ENCODE data around the gene MAP1LC3B.

MAP1LC3B gene

DNA sequence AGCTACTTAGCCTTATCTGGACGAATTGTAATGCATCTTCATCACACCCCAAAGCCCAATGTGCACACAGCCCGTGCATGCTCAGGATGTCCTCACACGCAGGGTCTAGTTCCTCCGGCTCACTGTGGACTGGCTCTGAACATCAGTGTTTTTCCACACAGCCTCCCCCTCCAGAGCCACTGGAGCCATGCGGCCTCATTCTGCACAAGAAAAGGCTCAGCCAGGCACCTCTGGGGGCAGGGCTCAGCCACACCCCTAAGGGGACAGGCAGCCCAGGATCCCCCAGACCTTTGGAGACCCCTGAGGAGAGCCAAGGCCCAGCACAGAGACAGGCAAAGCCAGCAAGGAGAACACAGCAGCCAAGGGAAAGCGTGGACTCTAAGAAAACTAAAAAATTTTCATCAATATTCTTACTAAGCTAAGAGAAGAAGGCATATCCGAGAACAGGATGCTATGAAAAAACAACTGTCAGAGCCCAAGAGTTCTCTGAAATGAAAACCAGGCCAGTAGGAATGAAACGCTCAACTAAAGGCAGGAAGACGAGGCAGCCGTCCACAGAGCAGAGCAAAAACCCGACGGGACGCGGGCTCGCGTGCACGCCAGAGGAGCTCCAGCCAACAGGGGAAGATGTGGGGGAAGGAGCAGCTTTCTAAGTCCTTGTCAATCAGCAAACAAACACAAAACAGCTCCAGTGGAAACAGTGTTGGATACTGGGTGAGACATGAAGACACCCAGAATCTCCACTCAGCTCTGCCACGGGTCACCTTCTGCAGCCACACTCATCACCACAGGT is 34.5 kb downstream of the MAP1LC3B start:
- DNase-seq (ENCODE audit: extremely low spot score): no peak
- POLR2A ChIA-PET: no interaction called here
- CTCF ChIA-PET: interaction anchor here (0.6 kb wide), 1 partner anchor 962 kb away, joined by 4 read pairs; no protein-coding TSS in a partner anchor
- TF ChIP-seq SP1 (IDR thresholded peaks at IDR 0.05): no peak
- TF ChIP-seq ELF4 (IDR thresholded peaks at IDR 0.05): no peak
- TF ChIP-seq CTBP1 (IDR thresholded peaks at IDR 0.05; ENCODE audit: borderline replicate concordance): no peak
- no peak for TF ChIP-seq ARNT (IDR thresholded peaks at IDR 0.05)
- TF ChIP-seq TARDBP (IDR thresholded peaks at IDR 0.05): no peak
- no peak for TF ChIP-seq SUZ12 (IDR thresholded peaks at IDR 0.05)
- no peak for TF ChIP-seq LEF1 (IDR thresholded peaks at IDR 0.05; ENCODE audit: borderline replicate concordance)
- no peak for TF ChIP-seq L3MBTL2 (conservative IDR thresholded peaks at IDR 0.05)
- no peak for TF ChIP-seq FOXA1 (IDR thresholded peaks at IDR 0.05)
- TF ChIP-seq NFRKB (IDR thresholded peaks at IDR 0.05): no peak
- TF ChIP-seq, protein P1, sequence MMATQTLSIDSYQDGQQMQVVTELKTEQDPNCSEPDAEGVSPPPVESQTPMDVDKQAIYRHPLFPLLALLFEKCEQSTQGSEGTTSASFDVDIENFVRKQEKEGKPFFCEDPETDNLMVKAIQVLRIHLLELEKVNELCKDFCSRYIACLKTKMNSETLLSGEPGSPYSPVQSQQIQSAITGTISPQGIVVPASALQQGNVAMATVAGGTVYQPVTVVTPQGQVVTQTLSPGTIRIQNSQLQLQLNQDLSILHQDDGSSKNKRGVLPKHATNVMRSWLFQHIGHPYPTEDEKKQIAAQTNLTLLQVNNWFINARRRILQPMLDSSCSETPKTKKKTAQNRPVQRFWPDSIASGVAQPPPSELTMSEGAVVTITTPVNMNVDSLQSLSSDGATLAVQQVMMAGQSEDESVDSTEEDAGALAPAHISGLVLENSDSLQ (IDR thresholded peaks at IDR 0.05): no peak
- TF ChIP-seq FOXK2 (IDR thresholded peaks at IDR 0.05): no peak
- TF ChIP-seq ZNF384 (IDR thresholded peaks at IDR 0.05): no peak
- TF ChIP-seq HDGF (IDR thresholded peaks at IDR 0.05; ENCODE audit: borderline replicate concordance): no peak
- no peak for TF ChIP-seq BHLHE40 (IDR thresholded peaks at IDR 0.05; ENCODE audit: borderline replicate concordance)
- no peak for TF ChIP-seq FOXM1 (IDR thresholded peaks at IDR 0.05; ENCODE audit: borderline replicate concordance)

DNA sequence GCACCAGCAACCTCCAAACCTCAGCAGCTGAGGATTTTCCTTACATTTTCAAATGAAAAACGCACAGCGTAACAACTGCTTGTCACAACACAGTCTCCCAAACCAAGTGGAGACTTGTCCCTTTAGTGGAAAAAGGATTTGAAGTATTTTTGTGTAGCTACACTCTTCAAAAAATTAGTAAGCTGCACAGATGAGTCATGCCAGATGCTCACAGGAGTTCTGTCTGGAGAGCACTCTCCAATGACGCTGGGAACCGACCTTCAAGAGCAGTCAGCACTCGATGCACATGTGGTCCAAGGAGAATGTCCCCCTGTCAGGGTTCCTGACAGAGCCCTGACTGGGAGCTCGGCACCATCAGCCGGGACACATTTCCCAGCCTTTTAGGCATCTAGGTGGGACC is 39.8 kb downstream of the MAP1LC3B start:
- TF ChIP-seq BHLHE40 (IDR thresholded peaks at IDR 0.05; ENCODE audit: borderline replicate concordance) (no peak), LEF1 (IDR thresholded peaks at IDR 0.05; ENCODE audit: borderline replicate concordance) (no peak), FOXA1 (IDR thresholded peaks at IDR 0.05) (no peak), SP1 (IDR thresholded peaks at IDR 0.05) (no peak), ELF4 (IDR thresholded peaks at IDR 0.05) (no peak), FOXM1 (IDR thresholded peaks at IDR 0.05; ENCODE audit: borderline replicate concordance) (no peak), CTBP1 (IDR thresholded peaks at IDR 0.05; ENCODE audit: borderline replicate concordance) (no peak), FOXK2 (IDR thresholded peaks at IDR 0.05) (no peak), L3MBTL2 (conservative IDR thresholded peaks at IDR 0.05) (no peak), SUZ12 (IDR thresholded peaks at IDR 0.05) (no peak), NFRKB (IDR thresholded peaks at IDR 0.05) (no peak), ZNF384 (IDR thresholded peaks at IDR 0.05) (no peak), HDGF (IDR thresholded peaks at IDR 0.05; ENCODE audit: borderline replicate concordance) (no peak), ARNT (IDR thresholded peaks at IDR 0.05) (no peak), TARDBP (IDR thresholded peaks at IDR 0.05) (no peak)
- TF ChIP-seq, protein P1 (IDR thresholded peaks at IDR 0.05): no peak
- POLR2A ChIA-PET: no interaction called here
- CTCF ChIA-PET: no interaction called here
- DNase-seq (ENCODE audit: extremely low spot score): no peak

DNA sequence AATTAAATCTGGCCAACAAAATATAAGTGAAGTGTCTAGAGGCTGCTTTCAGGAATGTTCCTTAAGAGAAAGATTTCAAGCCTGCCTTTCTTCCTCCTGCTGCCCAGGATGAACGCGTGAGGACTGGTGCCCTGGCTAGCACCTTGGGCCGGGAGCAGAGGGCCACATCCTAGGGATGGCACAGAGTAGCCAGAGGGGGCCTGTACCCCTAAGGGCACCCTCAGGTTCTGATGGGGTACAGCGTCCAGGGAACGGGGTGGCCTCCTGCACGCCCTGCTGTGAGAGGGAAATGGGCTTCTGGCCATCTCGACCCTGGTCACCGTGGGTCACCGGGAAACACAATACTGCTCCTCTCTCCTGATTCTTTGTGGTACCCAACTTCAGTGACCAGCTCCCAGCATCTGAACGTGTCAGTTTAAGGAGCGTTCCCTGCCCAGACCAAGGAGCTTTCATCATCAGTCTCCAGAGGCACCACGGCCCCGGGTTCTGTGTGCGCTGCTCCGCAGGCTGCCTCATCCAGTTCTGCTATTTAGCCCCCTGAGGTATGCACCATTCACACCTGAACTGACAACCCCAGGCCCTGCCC is 40.3 kb downstream of the MAP1LC3B start:
- POLR2A ChIA-PET: no interaction called here
- TF ChIP-seq ELF4 (IDR thresholded peaks at IDR 0.05): no peak
- TF ChIP-seq, protein P1 (IDR thresholded peaks at IDR 0.05): no peak
- TF ChIP-seq ZNF384 (IDR thresholded peaks at IDR 0.05): no peak
- no peak for TF ChIP-seq CTBP1 (IDR thresholded peaks at IDR 0.05; ENCODE audit: borderline replicate concordance)
- TF ChIP-seq L3MBTL2 (conservative IDR thresholded peaks at IDR 0.05): no peak
- no peak for TF ChIP-seq FOXK2 (IDR thresholded peaks at IDR 0.05)
- TF ChIP-seq HDGF (IDR thresholded peaks at IDR 0.05; ENCODE audit: borderline replicate concordance): no peak
- no peak for DNase-seq (ENCODE audit: extremely low spot score)
- CTCF ChIA-PET: no interaction called here

DNA sequence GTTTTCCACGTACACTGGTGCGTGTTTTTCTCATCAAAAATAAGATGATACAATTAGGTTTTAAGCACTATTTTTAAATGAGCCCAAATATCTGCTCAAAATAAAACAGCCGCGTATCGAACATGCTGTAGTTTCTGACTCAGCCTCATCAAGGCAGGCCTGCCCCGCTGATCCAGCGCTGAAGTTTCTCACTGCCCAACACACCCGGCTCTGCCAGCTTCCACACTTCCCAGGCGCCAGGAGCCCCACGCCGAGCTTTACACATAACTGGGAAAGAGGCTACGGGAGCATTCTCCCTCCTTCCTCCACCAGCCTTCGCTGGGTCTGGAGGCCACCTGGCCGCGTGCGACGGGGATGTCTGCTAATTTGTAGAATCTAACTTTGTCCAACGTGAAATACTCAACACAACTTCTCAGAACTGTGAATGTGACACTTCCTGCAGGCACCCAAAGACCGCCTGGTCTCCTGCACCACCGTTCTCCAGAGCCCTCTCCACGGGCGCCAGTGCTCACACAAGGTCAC is 42.1 kb downstream of the MAP1LC3B start:
- CTCF ChIA-PET: no interaction called here
- DNase-seq (ENCODE audit: extremely low spot score): no peak
- POLR2A ChIA-PET: interaction anchor here (0.6 kb wide), 1 partner anchor 10 kb away, joined by 3 read pairs; no protein-coding TSS in a partner anchor
- TF ChIP-seq L3MBTL2 (conservative IDR thresholded peaks at IDR 0.05): no peak

DNA sequence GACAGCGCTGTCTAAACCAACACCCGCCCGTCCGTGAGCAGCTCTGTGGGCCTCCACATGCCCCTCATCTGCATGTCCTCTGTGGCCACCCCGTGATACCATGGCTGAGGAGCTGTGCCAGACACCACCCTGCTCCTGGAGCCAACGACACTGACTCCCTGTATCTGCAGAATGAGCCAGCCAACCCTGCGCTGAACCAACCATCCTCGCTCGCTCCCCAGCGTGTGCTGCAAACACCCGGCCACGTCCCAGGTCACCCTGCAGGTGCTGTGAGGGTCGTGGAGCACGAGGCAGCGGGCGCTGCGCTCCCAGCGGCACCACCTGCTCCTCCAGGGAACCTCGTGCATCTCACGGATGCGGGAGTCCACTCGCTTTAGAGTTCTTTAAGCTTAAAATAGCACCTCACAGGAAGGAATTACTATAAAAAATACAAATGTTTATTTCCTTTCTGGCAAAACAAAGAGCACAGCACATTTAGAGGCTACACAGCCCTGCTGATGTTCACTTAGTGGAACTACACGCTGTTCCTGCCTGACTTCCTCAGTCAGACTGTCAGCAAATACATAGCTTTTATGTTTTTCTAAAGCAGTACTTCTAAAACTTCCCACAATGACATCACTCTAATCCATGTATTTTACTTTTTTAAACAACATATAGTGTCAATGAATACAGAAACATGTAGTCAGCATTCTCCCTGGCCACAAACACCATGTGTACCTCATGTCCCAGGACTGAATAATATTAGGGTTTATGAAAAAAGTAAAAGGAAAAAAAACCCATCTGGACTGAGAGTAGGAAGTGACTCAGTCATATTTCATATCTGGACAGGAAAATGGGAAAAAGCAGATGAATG is 43.5 kb downstream of the MAP1LC3B start:
- CTCF ChIA-PET: no interaction called here
- no peak for DNase-seq (ENCODE audit: extremely low spot score)
- POLR2A ChIA-PET: no interaction called here

More for the DNA sequence above, 43.5 kb downstream of the MAP1LC3B start:
- TF ChIP-seq ARNT (IDR thresholded peaks at IDR 0.05) (no peak), ZNF384 (IDR thresholded peaks at IDR 0.05) (no peak), NFRKB (IDR thresholded peaks at IDR 0.05) (no peak), ELF4 (IDR thresholded peaks at IDR 0.05) (no peak), SP1 (IDR thresholded peaks at IDR 0.05) (no peak)
